ENCODE results near the gene COL16A1. TPM values are rescaled to one million over a fixed set of nuclear protein-coding genes. Genes with fewer than 3 reads are reported as not detected.

COL16A1 gene
- total and polyA plus RNA-seq, 2 of the 13 experiments (the other 11 are each of a cell fraction or from before 2014, with no cell fraction given): 4.3 to 12.2 TPM

GRCh38 chr1:31637915-31638673 is 65.7 kb downstream of the COL16A1 start:
- peaks cover 4% of the 10 kb centered on the region for H4K20me1 ChIP-seq (ENCODE audit: insufficient read depth, low read length)
- POLR2A ChIA-PET: no interaction called here
- H3K27me3 ChIP-seq (ENCODE audit: control insufficient read depth in 1 of 2, insufficient read depth in 2 of 2, low read length in 2 of 2): no peaks in the 10 kb centered on the region
- ATAC-seq (no peak), FAIRE-seq (no peak), DNase-seq (ENCODE audit: low spot score) (no peak)
- H3K4me1 ChIP-seq (ENCODE audit: insufficient read depth, low read length): peaks cover 27% of the 10 kb centered on the region
- no peak overlapping the region for H3K4me2 ChIP-seq (ENCODE audit: low read depth, low read length)
- in situ Hi-C loops (cut with HindIII; ENCODE audit: extremely low pct_ligation_motif_present, low pct_unique_long_range_greater_than_20kb) (no loop called here), intact Hi-C loops (cut with micrococcal nuclease; ENCODE audit: unreplicated experiment) (no loop called here)
- CTCF ChIA-PET (ENCODE audit: low intra/inter-chr PET ratio, low total read pairs): no interaction called here
- WGBS (ENCODE audit: low lambda C conversion rate): 97% methylated on average over 5 of the region's 5 CpGs
- H2AFZ ChIP-seq (ENCODE audit: low read length): no peak overlapping the region
- no peak overlapping the region for H3K9ac ChIP-seq (ENCODE audit: insufficient read depth, low read depth, low read length)
- no peak overlapping the region for H3K4me3 ChIP-seq (replicated peaks in 1 of 3; ENCODE audit: insufficient read depth in 1 of 3, low read depth in 2 of 3, low read length in 3 of 3)
- H3K79me2 ChIP-seq (ENCODE audit: insufficient read depth, low read length): peaks cover 62% of the 10 kb centered on the region
- no TSS peak for BruUV-seq (replicated peaks)
- H3K9me3 ChIP-seq (ENCODE audit: low read length): no peaks in the 10 kb centered on the region
- no peak overlapping the region for H3K27ac ChIP-seq (ENCODE audit: extremely low read length, insufficient read depth, low read length)
- TF ChIP-seq HDAC6 (IDR thresholded peaks at IDR 0.05; ENCODE audit: low read depth, low read length) (no peak), HMG20B (CRISPR knock-in tag; conservative IDR thresholded peaks at IDR 0.05) (no peak), FLYWCH1 (CRISPR knock-in tag; IDR thresholded peaks at IDR 0.05) (no peak), MZF1 (CRISPR knock-in tag; IDR thresholded peaks at IDR 0.05; ENCODE audit: borderline replicate concordance) (no peak), ZNF10 (CRISPR knock-in tag; IDR thresholded peaks at IDR 0.05; ENCODE audit: borderline replicate concordance, low read depth) (no peak), MAFK (conservative IDR thresholded peaks at IDR 0.05 in 1 of 2, IDR thresholded peaks at IDR 0.05 in 1 of 2; ENCODE audit: low read length in 2 of 2) (no peak), MYPOP (CRISPR knock-in tag; IDR thresholded peaks at IDR 0.05) (no peak), RFXANK (CRISPR knock-in tag; IDR thresholded peaks at IDR 0.05) (no peak)
- H3K36me3 ChIP-seq (replicated peaks in 1 of 2; ENCODE audit: control insufficient read depth in 1 of 2, insufficient read depth in 2 of 2, low read length in 2 of 2): peaks cover 4 to 15% of the 10 kb centered on the region in 2 experiments
